Mammary epithelial cell (primary cell): ENCODE results near the gene CDC6.

Experiments
- CTCF ChIP-seq, 2 donors: IDR thresholded peaks in 1 of 2; conservative IDR thresholded peaks in 1 of 2; 2 replicates each; pipeline ENCODE4 v1.5.1; 2011 to 2012; ENCODE audit warnings: inconsistent platforms in 2 of 2, low read length in 2 of 2, mild to moderate bottlenecking in 2 of 2, control low read depth in 1 of 2, low read depth in 1 of 2; ENCODE audit not compliant: insufficient read depth in 1 of 2; ENCODE audit errors: extremely low read depth in 1 of 2
- EZH2 ChIP-seq: IDR thresholded peaks from 2 replicates; pipeline ENCODE4 v1.6.1; 2012; ENCODE audit warnings: low read length, inconsistent platforms, borderline replicate concordance

GRCh38 chr17:40281663-40282062 lies 6.0 kb upstream of the CDC6 start:
- TF ChIP-seq CTCF (conservative IDR thresholded peaks at IDR 0.05 in 1 of 2, IDR thresholded peaks at IDR 0.05 in 1 of 2; ENCODE audit: extremely low read depth in 1 of 2, insufficient read depth in 1 of 2, low read depth in 1 of 2, low read length in 2 of 2) (no peak), EZH2 (no peak)
